GM21576 (cell line): ENCODE results near the gene PPP2R2B.

Experiments used
- ATAC-seq: cut with Tn5 transposase; IDR thresholded peaks from one replicate; pipeline ENCODE4 v1.9.1; 2021; ENCODE audit warnings: mild to moderate bottlenecking, moderate library complexity; ENCODE audit not compliant: unreplicated experiment

Gene PPP2R2B

DNA sequence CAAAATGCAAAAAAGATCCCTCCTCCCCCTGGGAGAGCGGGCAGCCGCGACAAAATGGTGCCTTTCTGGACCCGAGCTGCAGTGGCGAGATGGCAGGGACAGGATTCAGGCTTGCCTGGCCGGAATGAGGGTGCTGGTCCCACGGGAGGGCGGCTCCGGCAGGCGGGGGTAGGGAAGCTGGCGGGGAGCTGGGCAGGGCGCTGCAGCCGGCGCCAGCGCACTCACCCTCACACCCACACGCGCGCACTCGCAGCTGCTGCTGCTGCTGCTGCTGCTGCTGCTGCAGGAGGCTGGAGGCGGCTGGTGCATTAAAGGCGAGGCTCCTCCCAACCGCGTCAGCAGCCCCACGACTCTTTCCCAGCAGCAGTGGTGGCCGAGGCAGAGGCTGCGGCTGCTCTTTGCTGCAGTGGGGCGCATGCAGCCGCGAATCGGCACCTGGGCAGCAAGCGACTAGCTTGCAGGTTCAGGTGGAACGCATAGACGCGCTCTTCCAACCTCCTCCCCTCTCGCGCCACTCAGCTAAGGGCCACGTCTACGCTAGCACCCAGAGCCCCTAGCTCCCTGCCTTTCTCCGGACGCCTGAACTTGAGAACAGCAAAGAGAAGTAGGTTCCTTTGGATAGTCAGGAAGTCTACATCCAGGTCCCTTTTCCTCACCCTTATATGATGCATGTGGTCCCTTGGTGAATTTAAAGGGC is at the start of gene PPP2R2B:
Gene PPP2R2B (minus strand): TSS at position 282 of the 697 bp plus-strand sequence.
- no peak for ATAC-seq

DNA sequence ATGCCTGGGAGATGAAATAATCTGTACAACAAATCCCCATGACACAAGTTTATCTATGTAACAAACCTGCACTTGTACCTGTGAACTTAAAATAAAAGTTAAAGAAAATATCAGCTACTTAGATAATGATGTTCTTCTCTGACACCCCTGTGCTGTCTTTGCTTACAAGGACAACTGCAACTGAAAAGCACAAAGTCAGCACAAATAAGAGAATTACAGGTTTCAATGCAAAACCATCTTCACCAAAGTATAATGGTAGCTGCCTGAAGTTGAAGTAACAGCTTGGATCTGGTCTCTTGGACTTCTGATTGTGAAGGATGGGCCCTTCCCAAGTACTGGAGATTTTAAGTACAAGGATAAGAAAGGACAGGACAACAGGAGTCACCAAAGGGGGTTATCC is 45.6 kb upstream of the PPP2R2B start:
- ATAC-seq: no peak

DNA sequence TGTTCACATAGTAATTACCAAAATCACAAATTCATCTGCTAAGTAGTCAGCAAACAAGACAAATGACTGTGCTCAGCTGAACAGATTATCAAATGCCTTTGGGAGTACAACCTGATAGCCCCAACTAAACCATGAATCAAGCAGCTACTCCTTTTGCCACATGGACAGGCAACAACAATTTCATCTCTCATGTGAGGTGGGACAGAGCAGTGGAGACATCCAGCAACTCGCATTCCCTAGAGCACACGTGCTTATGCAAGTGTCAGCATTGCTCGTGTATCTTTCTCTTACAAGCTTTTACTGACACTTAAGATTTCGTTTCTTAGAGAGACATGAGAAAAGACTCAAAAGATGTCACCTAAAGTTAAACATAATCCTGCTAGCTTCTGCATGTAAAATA is 42.7 kb upstream of the PPP2R2B start:
- ATAC-seq: no peak

DNA sequence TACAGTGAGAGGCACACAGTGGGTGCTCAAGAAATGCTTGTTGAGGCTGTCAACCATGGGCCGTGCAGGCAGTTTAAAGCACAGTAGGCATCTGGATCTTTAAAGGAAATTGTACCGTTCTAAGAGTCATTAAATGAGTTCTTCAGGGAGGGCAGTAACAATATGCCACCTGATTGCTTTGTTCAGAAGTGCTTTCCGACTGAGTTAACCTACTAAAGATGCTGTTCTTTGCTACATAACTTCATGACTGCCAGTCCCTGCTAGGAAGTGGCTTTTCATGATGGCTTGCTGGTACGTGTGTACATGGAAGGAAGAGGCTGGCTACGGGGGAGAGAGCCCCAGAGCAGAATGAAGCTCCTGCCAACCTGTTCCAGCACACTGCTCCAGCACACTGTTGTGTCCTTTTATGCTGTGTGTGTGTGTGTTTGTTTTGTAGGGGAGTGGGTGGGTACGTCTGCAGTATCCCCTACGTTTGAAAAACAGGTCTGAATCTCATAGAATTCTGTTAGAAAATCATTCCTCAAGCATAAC is 41.9 kb upstream of the PPP2R2B start:
- ATAC-seq: no peak

DNA sequence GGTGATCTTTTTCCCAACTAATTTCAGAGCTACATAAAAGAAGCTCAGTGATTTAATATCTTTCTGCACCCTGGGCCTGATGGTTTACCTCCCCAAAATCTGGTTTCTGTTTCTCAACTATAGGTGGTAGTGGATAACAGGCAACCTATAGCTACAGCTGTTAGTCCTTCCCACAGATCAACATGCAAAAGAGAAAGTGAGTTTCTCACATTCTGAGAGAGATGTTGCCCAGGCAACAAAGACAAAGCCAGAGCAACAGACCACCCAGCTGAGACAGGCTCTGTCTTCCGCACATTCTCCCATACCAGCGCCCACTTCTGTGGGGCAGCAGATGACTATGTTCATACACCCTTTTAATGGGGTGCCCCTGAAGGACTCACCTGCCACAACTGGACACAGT is 40.7 kb upstream of the PPP2R2B start:
- ATAC-seq: no peak

DNA sequence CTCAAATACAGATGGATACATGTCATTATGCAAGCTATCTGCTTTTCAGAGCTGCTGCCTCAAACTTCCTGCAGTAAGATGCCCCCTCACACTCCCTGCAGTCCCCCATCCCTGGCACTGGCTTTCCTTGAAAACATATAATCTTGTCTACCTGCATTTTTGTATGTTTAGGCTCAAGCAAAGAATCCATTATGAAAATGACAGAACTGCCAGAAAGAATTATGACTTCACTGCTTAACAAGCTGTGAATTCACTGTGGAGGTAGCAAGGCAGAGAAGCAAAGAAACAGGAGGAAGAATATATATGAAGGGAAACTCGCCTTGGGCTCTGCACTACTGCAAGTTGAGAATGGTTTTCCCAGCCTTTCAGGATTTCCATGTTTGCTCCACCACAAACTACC is 39.4 kb upstream of the PPP2R2B start:
- ATAC-seq: no peak

DNA sequence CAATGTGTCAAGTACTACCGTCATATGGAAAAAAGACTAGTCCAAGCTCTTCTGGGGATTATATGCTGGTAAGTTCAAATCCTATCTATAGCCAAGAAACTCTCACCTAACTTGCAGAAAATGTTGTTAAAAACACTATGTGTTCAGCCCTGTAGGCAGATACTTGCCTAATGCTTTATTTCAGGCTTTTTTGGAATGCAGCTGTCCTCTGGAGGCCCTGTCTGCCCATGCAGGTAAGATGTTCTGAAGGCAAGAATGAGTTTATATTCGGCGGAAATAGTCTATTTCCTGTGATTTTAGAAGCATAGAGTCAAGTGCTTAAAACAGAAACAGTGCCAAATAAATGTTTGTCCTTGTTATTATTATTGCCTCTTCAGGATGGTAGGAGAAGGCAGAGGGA is 34.3 kb upstream of the PPP2R2B start:
- no peak for ATAC-seq

DNA sequence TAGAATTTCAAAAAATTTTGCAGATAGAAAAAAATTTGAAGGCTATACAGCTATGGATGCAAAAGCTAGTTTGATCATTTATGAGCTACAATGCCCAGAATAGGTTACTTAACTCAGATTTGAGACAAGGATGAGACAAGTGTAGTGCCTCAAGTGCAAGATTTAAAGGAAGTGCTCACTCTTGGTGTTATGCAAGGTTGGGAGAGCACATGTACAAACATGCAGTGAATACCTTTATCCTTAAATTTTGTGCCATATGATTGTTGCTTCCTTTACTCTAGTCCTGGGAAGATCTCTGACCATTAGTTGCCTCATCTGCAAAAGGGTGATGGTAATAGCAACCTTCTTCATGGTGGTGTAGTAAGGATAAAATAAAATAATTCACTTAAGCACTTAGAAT is 31.7 kb upstream of the PPP2R2B start:
- ATAC-seq: no peak

DNA sequence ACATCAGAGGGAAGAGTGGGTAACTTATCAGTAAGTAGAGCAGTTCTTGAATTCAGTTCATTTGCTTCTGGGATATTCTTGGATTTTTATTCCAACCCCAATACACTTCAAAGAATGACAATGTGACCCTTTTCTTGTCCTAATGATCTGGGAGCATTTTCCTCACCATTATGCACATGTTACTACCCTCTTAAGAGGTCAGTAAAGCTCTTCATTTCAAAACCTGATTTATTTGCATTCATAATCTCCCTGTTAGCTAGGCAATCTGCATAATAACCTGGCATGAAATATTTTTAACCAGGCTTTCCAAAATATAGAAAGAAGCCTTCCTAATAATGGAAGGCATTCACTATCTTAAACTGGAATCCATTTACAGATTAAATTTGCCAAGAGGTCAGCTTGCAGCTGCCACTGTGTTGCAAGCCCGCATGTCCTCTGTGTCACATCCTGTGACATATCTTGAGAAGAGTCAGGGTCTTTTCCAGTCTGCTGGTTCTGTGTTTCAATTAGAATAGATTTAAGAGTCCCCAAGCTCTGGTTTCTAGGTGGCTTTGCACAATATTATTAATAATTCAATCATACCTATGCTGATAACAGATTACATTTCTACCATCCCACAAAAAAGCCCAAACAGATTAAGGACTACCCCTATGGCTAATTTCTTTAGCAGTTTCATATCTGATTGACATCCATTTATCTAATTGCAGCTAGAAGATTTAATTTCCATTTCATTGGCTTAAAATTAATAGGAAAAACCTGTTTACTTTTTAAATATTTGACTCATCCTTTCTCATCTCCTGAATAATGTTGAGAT is 30.9 kb upstream of the PPP2R2B start:
- no peak for ATAC-seq

DNA sequence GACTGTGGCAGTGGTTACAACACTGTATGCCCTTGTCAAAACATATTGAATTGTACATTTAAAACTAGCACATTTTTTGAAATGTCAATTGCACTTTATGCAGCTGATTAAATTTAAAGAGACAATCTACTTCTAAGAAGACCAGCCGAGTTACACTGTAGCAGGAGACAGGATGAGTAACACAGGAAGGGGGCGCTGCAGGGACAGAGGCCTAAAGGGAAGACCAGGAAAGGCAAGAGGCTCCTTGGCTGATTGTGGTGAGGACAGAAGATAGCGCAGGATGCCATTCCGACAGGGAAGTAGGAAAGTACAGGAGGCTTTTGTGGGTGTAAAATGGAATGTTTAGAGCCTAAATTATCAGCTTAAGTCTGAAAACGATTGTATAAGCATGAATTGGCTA is 28.2 kb upstream of the PPP2R2B start:
- ATAC-seq: no peak

DNA sequence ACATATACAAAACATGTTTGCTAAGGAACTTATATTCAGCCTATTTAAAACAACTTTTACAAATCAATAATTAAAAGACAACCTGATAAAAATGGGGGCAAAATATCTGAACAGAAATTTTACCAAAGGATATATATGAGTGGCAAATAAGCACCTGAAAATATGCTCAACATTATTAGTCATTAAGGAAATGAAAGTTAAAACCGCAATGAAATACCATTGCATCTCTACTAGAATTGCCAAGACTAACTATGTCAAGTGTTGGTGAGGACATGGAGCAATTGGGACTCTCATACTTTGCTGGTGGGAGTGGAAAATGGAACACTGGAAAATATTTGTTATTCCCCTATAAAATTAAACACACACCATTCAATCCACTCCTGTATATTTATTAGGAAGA is 26.3 kb upstream of the PPP2R2B start:
- no peak for ATAC-seq

DNA sequence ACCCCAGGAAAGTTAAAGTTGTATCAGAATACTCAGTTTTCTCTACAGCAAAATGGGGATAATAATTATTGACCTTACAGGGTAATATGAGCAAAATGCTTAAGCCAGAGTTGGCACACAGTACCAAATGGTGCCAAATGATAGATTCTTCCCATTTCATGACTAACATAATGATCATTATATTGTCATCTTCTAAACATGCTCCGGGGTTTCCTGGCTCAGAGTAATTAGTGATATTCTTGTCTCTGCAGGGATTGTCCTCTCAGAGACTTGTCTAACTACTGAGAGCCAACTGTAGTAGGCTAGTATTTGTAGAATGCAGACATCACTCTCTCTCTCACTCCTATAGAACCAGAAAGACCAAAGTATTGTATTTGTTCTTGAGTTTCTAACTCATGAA is 25.2 kb upstream of the PPP2R2B start:
- no peak for ATAC-seq

DNA sequence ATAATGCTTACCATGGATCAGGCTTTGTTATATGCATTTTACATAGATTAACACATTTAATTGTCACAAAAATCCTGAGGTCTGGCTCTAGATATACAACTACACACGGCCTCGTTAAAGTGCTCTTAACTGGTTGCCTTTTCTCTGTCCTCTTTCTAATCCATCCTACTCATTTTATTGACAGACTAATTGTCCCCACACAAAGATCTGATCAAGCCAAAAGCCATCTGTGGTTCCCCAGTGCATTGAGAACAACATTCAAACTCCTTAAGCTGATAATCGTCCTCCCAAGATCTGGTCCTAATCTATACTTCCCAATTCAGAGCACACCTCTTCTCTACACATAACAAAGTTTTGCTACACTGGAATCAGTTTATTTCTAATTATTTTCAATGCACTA is 23.9 kb upstream of the PPP2R2B start:
- no peak for ATAC-seq

DNA sequence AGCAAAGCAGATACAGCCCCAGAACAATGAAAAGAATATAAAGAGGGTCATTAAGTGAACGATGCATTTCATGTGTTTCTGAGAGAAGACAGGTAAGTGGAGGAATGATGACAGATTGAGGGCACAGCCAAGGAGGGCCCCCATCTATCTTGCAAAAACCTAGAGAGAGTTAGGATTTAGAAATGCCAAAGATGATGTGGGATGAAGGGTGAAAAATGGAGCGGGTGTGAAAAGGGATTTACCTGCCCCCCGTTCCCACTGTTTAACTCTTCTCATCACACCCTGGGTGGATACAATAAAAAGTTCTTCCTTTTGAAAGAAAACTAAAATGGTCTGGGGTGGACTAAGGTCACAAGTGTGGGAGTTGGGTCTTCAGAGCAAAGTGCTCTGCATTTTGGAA is 18.5 kb upstream of the PPP2R2B start:
- no peak for ATAC-seq

DNA sequence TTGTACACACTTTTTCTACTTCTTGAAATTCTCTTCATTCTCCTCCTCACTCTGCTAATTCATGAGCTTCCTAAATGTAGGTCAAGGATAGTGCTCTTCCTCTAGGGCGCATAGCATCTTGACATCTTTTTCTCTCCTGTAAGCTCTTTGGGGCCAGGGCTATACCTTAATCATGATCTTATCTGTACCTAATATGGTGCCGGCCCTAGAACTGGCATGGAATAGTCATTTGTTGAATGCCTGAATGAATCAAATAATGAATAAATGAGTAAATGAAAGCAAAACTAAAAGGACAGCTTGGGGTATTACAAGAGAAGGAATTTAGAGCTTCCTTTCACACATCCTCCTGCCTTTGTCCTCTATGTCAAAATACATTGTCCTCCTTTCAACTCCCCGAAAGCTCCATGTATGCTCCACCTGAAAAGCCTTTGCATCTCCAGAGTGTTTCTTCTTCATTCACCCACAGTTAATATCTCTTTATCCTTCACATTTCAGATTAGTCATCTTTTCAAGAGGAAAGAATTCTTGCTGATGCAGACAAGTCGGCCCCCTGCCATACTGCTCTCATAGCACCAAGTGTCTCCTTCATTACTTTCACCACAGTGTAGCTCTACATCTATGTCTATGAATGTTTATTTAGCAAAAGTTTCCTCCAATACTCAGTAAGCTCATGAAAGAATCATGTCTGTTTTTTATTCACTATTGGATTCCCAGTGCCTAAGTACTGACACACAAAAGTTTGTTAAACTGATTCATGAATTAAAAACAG is 16.4 kb upstream of the PPP2R2B start:
- ATAC-seq: no peak

DNA sequence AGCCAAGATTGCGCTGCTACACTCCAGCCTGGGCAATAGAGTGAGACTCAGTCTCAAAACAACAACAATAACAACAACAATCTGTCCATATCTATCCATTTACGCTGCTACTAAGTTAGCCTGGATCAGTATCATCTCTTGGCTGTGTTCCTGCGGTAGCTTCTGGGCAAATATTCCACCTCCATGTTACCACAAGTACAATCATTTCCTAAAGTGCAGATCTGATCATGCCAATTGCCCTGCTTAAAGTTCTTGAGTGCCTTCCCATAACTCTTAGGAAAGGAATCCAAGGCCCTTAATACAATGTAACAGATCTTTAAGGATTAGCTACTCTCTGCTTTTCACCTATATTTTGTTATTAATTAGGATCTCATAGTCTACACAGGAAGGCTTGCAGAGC is 15.4 kb upstream of the PPP2R2B start:
- ATAC-seq: no peak

DNA sequence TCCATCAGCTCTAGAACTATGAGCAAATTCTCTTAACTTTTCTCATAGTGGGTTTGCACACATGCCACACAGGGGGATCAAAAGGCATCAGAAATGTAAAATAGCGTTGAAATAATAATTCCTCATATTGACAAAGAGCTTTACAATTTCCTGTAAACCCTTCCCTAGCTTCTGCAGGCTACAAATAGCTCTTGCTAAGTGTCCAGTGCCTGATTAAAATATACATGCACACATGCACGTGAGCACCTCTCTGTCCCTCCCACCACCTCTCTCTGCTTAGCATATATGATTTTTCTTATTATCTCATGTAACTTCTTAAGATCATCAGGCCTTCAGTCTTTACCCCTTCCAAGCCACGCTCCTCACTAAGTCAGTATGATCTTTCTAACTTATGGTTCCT is 13.7 kb upstream of the PPP2R2B start:
- ATAC-seq: no peak

DNA sequence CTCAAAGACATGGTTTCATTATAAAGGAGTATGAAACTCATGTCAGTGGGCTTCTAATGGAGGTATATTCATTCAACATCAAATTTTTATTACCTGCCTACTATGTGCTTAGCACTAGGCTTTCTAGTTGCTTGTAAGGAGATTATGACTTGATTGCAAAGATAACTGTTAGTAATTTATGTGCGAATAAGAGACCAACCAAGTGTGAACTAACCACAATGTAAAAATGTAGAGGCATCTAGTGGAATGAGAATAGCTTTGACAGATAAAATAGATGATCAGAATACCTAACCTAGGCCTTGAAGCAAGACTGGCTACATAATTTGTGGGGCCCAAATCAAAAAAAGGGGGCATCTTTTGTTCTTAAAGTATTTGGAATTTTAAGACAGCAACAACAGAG is 13.0 kb upstream of the PPP2R2B start:
- no peak for ATAC-seq

DNA sequence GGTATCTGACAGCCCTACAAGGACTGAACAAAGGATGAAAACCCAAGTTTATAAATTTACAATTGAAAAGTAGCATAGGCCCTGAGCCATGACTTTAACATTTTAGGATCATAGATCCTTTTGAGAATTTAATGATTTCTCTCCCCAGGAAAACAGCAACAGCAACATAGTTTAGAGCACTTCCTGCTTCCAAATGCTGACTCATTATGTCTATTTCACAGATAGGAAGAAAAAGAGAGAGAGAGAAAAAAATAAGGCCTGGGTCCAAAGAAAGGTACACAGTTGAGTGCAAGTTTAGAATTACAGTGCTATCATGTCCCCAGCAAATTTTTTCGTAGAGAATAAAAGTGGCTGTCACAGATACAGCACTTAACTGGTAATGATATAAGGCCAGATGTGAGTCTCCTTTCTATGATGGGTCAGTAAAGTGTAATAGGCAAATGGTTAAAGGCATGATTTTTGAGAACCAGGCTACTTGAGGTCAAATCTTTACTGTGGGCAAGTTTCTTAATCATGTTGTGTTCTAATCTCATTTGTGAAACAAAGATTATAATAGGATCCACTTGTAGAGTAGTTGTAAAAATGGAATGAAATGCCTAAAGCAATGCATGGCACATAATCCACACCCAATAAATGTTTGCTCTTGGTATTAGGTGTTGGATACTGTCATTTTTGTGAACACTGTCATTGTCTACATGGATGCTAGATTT is 12.3 kb upstream of the PPP2R2B start:
- no peak for ATAC-seq

DNA sequence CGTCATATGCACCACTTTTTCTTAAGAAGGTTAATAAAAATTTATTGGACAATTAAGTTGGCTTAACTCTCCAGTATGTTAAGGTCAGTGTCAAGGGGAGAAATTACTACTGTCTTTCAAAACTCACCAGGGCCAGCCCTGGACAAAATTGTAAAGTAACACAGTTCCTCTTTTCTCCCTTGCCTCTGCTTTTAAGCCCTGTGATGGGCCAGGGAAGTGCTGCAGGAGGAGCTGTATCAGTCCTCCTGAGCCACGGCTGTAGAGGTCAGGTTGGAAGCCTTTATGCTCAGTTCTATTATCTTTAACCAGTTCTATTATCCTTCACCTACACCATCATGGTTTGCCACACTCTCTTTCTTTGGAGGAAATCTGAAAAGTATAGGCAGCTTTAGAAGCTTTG is 11.5 kb upstream of the PPP2R2B start:
- no peak for ATAC-seq

DNA sequence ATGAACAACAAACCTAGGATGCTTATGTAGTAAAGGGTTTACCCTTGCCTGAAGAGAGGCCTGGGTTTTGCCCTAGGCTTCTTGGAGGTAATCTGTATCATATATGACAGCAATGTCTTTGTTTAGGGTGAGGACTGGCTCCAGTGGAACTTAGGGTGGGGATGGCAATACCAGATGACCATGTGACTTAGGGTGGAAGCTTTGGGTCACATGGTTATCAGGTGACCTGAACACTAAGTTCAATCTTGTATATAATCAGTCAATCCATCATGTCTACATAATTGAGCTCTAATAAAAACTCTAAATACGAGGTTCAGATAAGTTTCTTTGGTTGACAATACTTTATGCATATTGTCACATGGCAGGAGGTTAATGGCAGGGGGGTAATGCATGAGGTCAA is 10.6 kb upstream of the PPP2R2B start:
- no peak for ATAC-seq
